ENCODE measurements around the gene CYP11A1. TPM values are rescaled to one million over a fixed set of nuclear protein-coding genes. Genes with fewer than 3 reads are reported as not detected.

Gene CYP11A1
- total and polyA plus RNA-seq, 10 of the 15 experiments (the other 5 are each of a cell fraction or from before 2014, with no cell fraction given), result 0.11 to 1.2 (median 0.23) TPM; not detected in 5

DNA sequence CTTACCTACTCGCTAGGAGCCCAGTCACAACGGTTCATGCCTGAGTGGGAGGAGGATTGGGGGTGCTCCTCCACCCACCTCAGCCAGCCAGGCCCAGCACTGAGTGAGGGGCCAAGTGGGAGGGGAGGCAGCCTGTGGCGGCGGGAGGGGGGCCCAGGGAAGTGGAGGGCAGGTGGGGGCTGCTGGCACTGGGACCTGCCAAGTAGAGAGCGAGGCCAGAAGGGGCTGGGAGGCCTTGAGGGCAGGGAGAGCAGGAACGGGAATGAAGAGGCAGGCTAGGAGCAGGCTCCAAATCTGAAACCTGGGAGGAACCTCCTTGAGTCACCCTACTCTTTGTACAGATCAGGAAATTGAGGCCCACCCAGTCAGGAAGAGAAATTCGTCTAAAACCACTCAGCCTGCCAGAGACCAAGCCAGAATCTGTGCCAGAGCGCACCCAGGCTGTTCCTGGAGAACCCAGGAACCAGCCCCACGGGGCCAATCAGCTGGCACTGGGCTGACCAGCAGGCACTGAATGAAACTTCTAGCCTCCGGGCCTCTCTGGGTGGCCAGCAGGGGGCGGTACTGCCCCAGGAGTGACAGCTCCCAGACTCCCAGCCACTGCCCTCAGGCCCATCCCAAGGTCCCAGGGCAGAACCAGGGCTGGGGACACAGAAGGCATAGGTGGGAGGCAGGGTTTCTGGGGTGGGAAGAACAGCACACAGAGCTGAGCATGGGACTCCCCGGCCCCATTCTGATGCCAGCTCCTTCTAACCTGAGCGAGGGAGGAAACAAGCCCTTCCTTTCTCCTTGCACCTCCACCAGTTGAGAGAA is 14.8 kb upstream of the CYP11A1 start (continued):
- no peak for TF ChIP-seq ZBED1 (IDR thresholded peaks at IDR 0.05; ENCODE audit: borderline replicate concordance)
- TF ChIP-seq NR2F1 (conservative IDR thresholded peaks at IDR 0.05), result peak; percentile 45
- TF ChIP-seq, protein P1, sequence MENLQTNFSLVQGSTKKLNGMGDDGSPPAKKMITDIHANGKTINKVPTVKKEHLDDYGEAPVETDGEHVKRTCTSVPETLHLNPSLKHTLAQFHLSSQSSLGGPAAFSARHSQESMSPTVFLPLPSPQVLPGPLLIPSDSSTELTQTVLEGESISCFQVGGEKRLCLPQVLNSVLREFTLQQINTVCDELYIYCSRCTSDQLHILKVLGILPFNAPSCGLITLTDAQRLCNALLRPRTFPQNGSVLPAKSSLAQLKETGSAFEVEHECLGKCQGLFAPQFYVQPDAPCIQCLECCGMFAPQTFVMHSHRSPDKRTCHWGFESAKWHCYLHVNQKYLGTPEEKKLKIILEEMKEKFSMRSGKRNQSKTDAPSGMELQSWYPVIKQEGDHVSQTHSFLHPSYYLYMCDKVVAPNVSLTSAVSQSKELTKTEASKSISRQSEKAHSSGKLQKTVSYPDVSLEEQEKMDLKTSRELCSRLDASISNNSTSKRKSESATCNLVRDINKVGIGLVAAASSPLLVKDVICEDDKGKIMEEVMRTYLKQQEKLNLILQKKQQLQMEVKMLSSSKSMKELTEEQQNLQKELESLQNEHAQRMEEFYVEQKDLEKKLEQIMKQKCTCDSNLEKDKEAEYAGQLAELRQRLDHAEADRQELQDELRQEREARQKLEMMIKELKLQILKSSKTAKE (IDR thresholded peaks at IDR 0.05; ENCODE audit: low read depth, poor library complexity, severe bottlenecking), result peak; percentile 41
- TF ChIP-seq IRF3 (IDR thresholded peaks at IDR 0.05), result peak; percentile 39; the same call in 1 of the 2 replicates
- TF ChIP-seq MEF2B (IDR thresholded peaks at IDR 0.05; ENCODE audit: partially characterized antibody, poor library complexity, severe bottlenecking), result peak; percentile 53
- peak; percentile 68; the same call in 1 of the 3 replicates for TF ChIP-seq POU2F2 (IDR thresholded peaks at IDR 0.05; ENCODE audit: borderline replicate concordance, low read depth, low read length)
- TF ChIP-seq IKZF1 (conservative IDR thresholded peaks at IDR 0.05), result peak; percentile 89
- no peak for TF ChIP-seq TCF3 (IDR thresholded peaks at IDR 0.05; ENCODE audit: borderline replicate concordance, insufficient read depth, low read depth, low read length)
- peak; percentile 22 for TF ChIP-seq SP1 (IDR thresholded peaks at IDR 0.05; ENCODE audit: low read depth, low read length)
- peak in 1 of 2 experiments; percentile 29; a peak in 1 of 4 replicates for TF ChIP-seq BHLHE40 (IDR thresholded peaks at IDR 0.05; ENCODE audit: borderline replicate concordance in 1 of 2, low read depth in 2 of 2, low read length in 1 of 2)
- peak; percentile 92 for TF ChIP-seq ZNF592 (IDR thresholded peaks at IDR 0.05)
- TF ChIP-seq IRF4 (IDR thresholded peaks at IDR 0.05; ENCODE audit: low read depth, low read length), result 0 out of 2 replicates have a peak, but pooled peaks have one; percentile 56
- no peak for TF ChIP-seq SIX5 (IDR thresholded peaks at IDR 0.05; ENCODE audit: low read depth, low read length, severe bottlenecking)
- peak in 1 of 2 experiments; percentile 35; a peak in 2 of 4 replicates for TF ChIP-seq ETV6 (conservative IDR thresholded peaks at IDR 0.05 in 1 of 2, IDR thresholded peaks at IDR 0.05 in 1 of 2; ENCODE audit: borderline replicate concordance in 1 of 2, low read depth in 1 of 2)
- TF ChIP-seq, protein P2, sequence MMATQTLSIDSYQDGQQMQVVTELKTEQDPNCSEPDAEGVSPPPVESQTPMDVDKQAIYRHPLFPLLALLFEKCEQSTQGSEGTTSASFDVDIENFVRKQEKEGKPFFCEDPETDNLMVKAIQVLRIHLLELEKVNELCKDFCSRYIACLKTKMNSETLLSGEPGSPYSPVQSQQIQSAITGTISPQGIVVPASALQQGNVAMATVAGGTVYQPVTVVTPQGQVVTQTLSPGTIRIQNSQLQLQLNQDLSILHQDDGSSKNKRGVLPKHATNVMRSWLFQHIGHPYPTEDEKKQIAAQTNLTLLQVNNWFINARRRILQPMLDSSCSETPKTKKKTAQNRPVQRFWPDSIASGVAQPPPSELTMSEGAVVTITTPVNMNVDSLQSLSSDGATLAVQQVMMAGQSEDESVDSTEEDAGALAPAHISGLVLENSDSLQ (IDR thresholded peaks at IDR 0.05), result peak; percentile 59
- TF ChIP-seq SMC3 (IDR thresholded peaks at IDR 0.05; ENCODE audit: borderline replicate concordance, low read length), result peak; percentile 99
- peak; percentile 22; the same call in 1 of the 2 replicates for TF ChIP-seq ELK1 (IDR thresholded peaks at IDR 0.05; ENCODE audit: low read depth, low read length)
- 0 out of 2 replicates have a peak, but pooled peaks have one; percentile 12 for TF ChIP-seq NFXL1 (IDR thresholded peaks at IDR 0.05; ENCODE audit: borderline replicate concordance)
